ENCODE results near the gene NASP.

DNA sequence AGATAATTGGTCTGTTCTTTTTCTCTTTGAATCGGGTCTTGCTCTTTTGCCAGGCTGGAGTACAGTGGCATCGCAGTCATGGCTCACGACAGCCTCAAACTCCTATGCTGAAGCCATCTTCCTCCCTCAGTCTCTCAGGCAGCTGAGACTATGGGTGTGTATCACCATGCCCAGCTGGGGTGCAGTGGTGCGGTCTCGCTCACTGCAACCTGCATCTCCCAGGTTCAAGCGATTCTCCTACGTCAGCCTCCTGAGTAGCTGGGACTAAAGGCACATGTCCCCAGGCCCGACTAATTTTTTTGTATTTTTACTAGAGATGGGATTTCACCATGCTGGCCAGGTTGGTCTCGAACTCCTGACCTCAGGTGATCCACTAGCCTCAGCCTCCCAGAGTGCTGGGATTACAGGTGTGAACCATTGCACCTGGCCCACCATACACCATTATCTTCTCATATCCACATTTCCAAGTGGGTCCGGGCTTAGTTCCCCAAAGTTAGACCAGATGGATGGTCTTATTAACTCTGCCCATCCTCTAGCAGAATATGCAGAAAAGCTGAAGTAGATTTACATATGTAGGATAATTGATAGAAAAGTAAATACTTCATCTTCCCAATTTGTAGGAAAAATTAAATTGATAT is 26.9 kb downstream of the NASP start:
- no peak for TF ChIP-seq POLR2A (IDR thresholded peaks at IDR 0.05)
- TF ChIP-seq, protein P1, sequence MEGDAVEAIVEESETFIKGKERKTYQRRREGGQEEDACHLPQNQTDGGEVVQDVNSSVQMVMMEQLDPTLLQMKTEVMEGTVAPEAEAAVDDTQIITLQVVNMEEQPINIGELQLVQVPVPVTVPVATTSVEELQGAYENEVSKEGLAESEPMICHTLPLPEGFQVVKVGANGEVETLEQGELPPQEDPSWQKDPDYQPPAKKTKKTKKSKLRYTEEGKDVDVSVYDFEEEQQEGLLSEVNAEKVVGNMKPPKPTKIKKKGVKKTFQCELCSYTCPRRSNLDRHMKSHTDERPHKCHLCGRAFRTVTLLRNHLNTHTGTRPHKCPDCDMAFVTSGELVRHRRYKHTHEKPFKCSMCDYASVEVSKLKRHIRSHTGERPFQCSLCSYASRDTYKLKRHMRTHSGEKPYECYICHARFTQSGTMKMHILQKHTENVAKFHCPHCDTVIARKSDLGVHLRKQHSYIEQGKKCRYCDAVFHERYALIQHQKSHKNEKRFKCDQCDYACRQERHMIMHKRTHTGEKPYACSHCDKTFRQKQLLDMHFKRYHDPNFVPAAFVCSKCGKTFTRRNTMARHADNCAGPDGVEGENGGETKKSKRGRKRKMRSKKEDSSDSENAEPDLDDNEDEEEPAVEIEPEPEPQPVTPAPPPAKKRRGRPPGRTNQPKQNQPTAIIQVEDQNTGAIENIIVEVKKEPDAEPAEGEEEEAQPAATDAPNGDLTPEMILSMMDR (IDR thresholded peaks at IDR 0.05 in 8 of 11, conservative IDR thresholded peaks at IDR 0.05 in 3 of 11): no peak
- TF ChIP-seq POLR2AphosphoS5 (IDR thresholded peaks at IDR 0.05): peak in 1 of 3 donors; percentile 23

Measured in spleen (tissue), 7 donors.